GM06990 (cell line): ENCODE results near the gene DNAJA4.

ENCODE experiments used
- DNase-seq: peaks from one replicate; pipeline ENCODE4 v3.0.0-alpha.2; 2011; ENCODE audit not compliant: insufficient read length; ENCODE audit errors: extremely low read depth
- H3K27me3 ChIP-seq: replicated peaks from 2 replicates; pipeline ENCODE4 v1.6.0; 2011; ENCODE audit warnings: low read length; ENCODE audit not compliant: control insufficient read depth, insufficient read depth
- H3K36me3 ChIP-seq: 2 replicates; pipeline ENCODE4 v1.5.1; 2011; ENCODE audit warnings: low read length; ENCODE audit not compliant: control insufficient read depth, insufficient read depth
- H3K4me3 ChIP-seq: replicated peaks from 2 replicates; pipeline ENCODE4 v1.5.1; 2011; ENCODE audit warnings: low read depth, mild to moderate bottlenecking, control low read depth, low read length
- TF ChIP-seq, protein P1 (sequence below): IDR thresholded peaks from 2 replicates; pipeline ENCODE4 v1.5.1; 2011; ENCODE audit warnings: low read length, control low read depth, mild to moderate bottlenecking, inconsistent platforms; ENCODE audit not compliant: insufficient read depth, poor library complexity, severe bottlenecking

DNAJA4 gene

DNA sequence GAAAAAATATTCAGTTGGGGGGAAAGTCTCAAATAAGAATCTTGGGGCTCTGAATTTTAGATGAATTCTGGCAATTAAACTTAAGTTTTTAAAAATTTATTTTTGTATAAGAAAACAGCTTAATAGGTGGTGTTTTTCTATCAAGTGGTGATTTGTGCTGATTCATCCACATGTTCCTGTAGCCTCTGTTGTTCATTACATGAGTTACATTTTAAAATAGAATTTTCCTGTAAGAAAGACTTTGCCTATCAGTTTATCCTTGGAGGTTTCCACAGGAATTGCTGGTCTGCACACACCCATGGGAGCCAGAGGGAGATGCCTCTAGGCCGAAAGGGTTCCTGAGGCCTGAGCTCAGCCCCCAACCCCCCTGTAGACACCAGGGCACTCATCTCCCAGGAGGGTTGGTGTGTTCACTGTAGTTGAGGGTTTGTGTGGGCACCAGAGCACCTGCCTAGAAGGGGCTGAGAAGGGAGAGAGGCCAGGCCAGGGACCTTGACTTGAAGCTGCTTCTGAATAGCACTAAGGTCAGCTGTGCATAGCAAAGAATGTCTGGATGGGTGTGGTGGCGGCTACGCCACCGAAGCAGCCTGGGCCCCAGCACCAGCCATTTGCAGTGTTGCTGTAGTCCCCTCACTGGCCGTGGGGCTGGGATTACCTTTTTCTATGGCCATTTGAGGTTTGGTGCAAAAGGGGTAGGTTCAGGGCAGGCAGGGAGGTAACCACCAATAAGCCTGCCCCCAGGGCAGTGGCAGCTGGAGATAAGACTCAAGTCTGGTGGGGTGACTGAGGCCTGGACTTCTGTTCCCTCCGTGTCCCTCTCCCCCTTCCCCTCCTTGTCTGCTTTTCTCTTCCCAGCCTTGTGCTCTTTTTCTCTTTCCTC is 11.9 kb downstream of the DNAJA4 start:
- Histone ChIP-seq H3K4me3 (no peak overlapping the region), H3K27me3 (no peaks in the 10 kb centered on the region), H3K36me3 (peaks cover 6% of the 10 kb centered on the region)
- DNase-seq: no peak
- TF ChIP-seq, protein P1, sequence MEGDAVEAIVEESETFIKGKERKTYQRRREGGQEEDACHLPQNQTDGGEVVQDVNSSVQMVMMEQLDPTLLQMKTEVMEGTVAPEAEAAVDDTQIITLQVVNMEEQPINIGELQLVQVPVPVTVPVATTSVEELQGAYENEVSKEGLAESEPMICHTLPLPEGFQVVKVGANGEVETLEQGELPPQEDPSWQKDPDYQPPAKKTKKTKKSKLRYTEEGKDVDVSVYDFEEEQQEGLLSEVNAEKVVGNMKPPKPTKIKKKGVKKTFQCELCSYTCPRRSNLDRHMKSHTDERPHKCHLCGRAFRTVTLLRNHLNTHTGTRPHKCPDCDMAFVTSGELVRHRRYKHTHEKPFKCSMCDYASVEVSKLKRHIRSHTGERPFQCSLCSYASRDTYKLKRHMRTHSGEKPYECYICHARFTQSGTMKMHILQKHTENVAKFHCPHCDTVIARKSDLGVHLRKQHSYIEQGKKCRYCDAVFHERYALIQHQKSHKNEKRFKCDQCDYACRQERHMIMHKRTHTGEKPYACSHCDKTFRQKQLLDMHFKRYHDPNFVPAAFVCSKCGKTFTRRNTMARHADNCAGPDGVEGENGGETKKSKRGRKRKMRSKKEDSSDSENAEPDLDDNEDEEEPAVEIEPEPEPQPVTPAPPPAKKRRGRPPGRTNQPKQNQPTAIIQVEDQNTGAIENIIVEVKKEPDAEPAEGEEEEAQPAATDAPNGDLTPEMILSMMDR: no peak

DNA sequence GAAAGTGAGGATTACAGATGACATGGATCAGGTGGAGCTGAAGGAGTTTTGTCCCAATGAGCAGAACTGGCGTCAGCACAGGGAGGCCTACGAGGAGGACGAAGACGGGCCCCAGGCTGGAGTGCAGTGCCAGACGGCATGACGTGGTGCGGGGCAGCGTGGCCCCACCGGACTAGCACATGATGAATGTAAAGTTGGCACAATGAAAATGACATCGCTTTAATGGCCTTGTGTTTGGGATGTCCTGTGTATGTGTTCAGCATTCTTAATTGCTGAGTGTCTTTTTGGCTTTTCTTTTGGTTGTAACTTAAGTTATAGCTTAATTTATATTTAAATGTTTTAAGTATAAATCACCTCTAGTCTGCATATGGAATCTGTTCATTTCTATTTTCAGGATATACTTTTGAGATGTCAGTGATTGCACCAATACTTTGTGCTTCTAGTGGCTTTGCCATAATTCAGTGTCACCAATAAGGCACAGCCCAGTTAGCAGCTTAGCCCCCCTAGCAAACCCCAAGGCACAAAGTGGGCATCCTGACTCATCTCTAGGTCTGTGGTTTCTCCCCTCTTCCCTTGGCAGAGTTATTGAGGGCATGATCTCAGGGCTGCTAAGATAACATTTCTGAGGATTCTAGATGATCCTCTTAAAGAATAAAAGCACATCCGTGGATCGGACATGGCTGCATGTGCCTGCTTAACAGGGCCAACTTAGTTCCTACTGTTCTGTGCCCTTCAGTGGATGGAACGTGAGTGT is 16.1 kb downstream of the DNAJA4 start:
- Histone ChIP-seq H3K4me3 (no peak overlapping the region), H3K27me3 (no peaks in the 10 kb centered on the region), H3K36me3 (peaks cover 16% of the 10 kb centered on the region)
- TF ChIP-seq, protein P1: no peak
- DNase-seq: no peak

DNA sequence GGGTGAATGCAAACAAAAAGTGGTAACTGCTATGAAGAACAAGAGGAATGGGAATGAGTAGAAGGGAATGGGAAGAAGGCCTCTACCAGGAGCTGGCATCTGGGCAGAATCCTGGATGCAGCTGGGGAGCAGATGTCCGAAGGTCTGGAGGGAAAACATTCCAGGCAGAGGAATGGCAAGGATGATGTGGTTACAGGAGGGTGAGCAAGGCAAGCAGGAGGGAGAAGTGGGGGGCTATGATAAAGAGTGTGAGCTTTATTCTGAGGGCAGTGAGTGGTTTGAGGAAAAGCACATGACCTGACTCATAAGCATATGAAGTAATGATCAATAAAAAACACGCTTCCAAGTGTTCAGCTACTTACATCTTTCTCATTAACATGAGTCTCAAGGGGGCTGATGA is 18.0 kb downstream of the DNAJA4 start:
- Histone ChIP-seq H3K36me3 (peaks cover 17% of the 10 kb centered on the region), H3K27me3 (no peaks in the 10 kb centered on the region), H3K4me3 (no peak overlapping the region)
- DNase-seq: no peak
- TF ChIP-seq, protein P1: no peak

DNA sequence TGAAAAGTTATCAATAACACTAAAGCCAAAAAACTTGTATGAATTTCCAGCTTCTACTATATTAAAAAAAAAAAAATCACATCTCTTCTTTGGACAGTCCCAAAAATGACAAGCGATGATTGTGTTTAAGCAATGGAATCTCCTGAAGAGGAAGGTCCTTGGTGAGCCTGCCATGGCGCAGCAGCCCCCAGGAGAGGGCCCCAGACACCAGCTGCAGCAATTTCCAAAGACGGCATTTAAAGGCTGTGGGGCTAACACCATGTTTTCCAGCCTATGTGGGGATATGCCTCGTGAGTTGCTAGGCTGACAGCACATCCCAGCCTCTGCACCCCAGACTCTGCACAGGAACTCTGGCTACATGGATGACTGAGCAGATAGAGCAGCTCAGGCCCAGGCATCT is 20.4 kb downstream of the DNAJA4 start:
- no peaks in the 10 kb centered on the region for H3K27me3 ChIP-seq
- TF ChIP-seq, protein P1: peak; percentile 11
- no peak overlapping the region for H3K4me3 ChIP-seq
- DNase-seq: no peak
- peaks cover 21% of the 10 kb centered on the region for H3K36me3 ChIP-seq

DNA sequence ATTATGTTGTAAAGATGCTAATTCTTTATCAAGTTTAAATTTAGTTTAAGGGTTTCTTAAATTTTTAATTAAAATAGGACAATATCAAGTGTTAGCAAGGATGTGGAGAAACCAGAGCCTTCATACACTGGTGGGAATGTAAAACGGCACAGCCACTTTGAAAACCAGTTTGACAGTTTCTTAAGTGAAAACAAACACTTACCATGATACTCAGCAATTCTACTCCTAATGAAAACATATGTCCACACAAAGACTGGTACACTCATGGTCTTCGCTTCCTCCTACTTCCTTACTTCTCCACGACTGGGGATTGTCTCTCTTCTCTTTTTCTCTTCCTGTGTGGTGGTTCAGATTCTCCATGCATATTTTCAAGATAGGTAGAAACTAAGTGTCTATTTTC is 25.9 kb downstream of the DNAJA4 start:
- H3K4me3 ChIP-seq: no peak overlapping the region
- TF ChIP-seq, protein P1: no peak
- H3K27me3 ChIP-seq: no peaks in the 10 kb centered on the region
- DNase-seq: no peak
- peaks cover 19% of the 10 kb centered on the region for H3K36me3 ChIP-seq
